ENCODE measurements around the gene EYA4. TPM values are rescaled to one million over a fixed set of nuclear protein-coding genes. Genes with fewer than 3 reads are reported as not detected.

Gene EYA4
- total and polyA plus RNA-seq, 10 donors, result 0.03 to 2.6 (median 1.3) TPM

GRCh38 chr6:133343220-133343619, 102.1 kb downstream of the EYA4 start:
- intact Hi-C loops (cut with DNase I; ENCODE audit: low total_unique reads), result no loop called here
- H3K36me3 ChIP-seq, result no peaks in the 10 kb centered on the region
- WGBS, 5 donors, result 53 to 85% (median 66%) methylated on average over 3 of the region's 3 CpGs
- no peak overlapping the region for H3K4me3 ChIP-seq
- H3K27me3 ChIP-seq (replicated peaks in 1 of 7), result no peaks in the 10 kb centered on the region
- H3K9me3 ChIP-seq, result no peaks in the 10 kb centered on the region
- H3K4me1 ChIP-seq, result no peaks in the 10 kb centered on the region
- DNase-seq, result no peak
- TF ChIP-seq CTCF (IDR thresholded peaks at IDR 0.05 in 8 of 11, conservative IDR thresholded peaks at IDR 0.05 in 3 of 11) (no peak), POLR2A (IDR thresholded peaks at IDR 0.05) (no peak), POLR2AphosphoS5 (IDR thresholded peaks at IDR 0.05) (no peak)
- H3K27ac ChIP-seq, result no peak overlapping the region

DNA sequence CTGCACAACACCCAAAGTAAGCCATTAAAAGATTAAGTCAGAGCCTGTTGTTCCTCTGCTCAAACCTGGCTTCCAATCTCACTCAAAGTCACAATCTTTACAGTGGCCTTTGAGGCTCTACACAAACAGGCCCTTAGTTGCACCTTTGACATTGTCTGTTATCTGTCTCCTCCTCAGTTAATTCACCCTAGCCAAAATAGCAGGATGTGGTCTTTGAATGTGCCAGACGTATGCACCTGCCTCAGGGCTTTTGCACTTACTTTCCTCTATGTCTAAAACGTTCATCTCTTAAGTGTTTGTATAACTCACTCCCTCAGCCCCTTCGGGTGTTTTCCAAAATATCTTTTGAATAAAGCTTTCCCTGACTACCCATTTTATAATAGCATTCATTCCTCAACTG, 107.7 kb downstream of the EYA4 start:
- TF ChIP-seq POLR2A (IDR thresholded peaks at IDR 0.05), result no peak
- no peak for TF ChIP-seq POLR2AphosphoS5 (IDR thresholded peaks at IDR 0.05)
- TF ChIP-seq CTCF (IDR thresholded peaks at IDR 0.05 in 8 of 11, conservative IDR thresholded peaks at IDR 0.05 in 3 of 11), result no peak
- H3K4me3 ChIP-seq, result no peak overlapping the region
- no peak for DNase-seq
- intact Hi-C loops (cut with DNase I; ENCODE audit: low total_unique reads), result no loop called here
- WGBS, 5 donors, result 51 to 71% (median 59%) methylated on average over 3 of the region's 3 CpGs
- no peaks in the 10 kb centered on the region for H3K36me3 ChIP-seq
- H3K27ac ChIP-seq, result no peak overlapping the region
- H3K4me1 ChIP-seq, result no peaks in the 10 kb centered on the region
- no peaks in the 10 kb centered on the region for H3K27me3 ChIP-seq (replicated peaks in 1 of 7)
- no peaks in the 10 kb centered on the region for H3K9me3 ChIP-seq

GRCh38 chr6:133350928-133351327, 109.8 kb downstream of the EYA4 start:
- no peak for DNase-seq
- Histone ChIP-seq H3K27ac (no peak overlapping the region), H3K4me3 (no peak overlapping the region), H3K9me3 (no peaks in the 10 kb centered on the region), H3K36me3 (no peaks in the 10 kb centered on the region), H3K4me1 (no peaks in the 10 kb centered on the region), H3K27me3 (replicated peaks in 1 of 7) (no peaks in the 10 kb centered on the region)
- intact Hi-C loops (cut with DNase I; ENCODE audit: low total_unique reads), result no loop called here
- WGBS, 5 donors, result 87 to 92% (median 91%) methylated on average over 2 of the region's 2 CpGs
- TF ChIP-seq CTCF (IDR thresholded peaks at IDR 0.05 in 8 of 11, conservative IDR thresholded peaks at IDR 0.05 in 3 of 11) (no peak), POLR2A (IDR thresholded peaks at IDR 0.05) (no peak), POLR2AphosphoS5 (IDR thresholded peaks at IDR 0.05) (no peak)

DNA sequence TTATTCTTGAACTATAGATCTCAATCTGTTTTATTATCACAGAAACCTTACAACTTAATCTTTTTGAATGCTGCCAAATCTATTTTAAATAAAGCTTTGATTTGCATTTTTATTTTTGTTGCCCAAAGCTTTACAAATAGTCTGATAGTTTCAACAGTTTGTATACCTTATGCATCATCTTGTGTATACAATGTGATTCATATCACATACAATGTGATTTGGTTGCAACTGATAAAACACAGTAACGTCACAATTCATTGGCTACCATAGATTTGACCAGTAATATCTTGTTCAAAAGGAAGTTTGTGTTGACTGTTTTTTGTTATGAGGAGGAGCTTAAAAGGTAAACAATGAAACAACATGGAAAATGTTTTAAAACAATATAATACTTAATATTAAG, 110.9 kb downstream of the EYA4 start:
- intact Hi-C loops (cut with DNase I; ENCODE audit: low total_unique reads), result no loop called here
- DNase-seq, result no peak
- TF ChIP-seq POLR2A (IDR thresholded peaks at IDR 0.05), result no peak
- TF ChIP-seq CTCF (IDR thresholded peaks at IDR 0.05 in 8 of 11, conservative IDR thresholded peaks at IDR 0.05 in 3 of 11), result no peak
- no peak for TF ChIP-seq POLR2AphosphoS5 (IDR thresholded peaks at IDR 0.05)
- Histone ChIP-seq H3K4me1 (no peaks in the 10 kb centered on the region), H3K27ac (no peak overlapping the region), H3K27me3 (replicated peaks in 1 of 7) (no peaks in the 10 kb centered on the region), H3K36me3 (no peaks in the 10 kb centered on the region), H3K9me3 (no peaks in the 10 kb centered on the region), H3K4me3 (no peak overlapping the region)
- 69 to 93% (median 85%) methylated on average over 1 of the region's 1 CpG for WGBS, 5 donors
